ENCODE data around the gene PDZD8.

Gene PDZD8

GRCh38 chr10:117256910-117257309, 118.3 kb downstream of the PDZD8 start:
- CTCF ChIA-PET: no interaction called here
- no peaks in the 10 kb centered on the region for H3K36me3 Mint-ChIP-seq
- H3K27me3 Mint-ChIP-seq: peaks cover 21% of the 10 kb centered on the region
- no peaks in the 10 kb centered on the region for H3K4me1 Mint-ChIP-seq
- no peak overlapping the region for H3K4me3 Mint-ChIP-seq
- no peaks in the 10 kb centered on the region for H3K9me3 Mint-ChIP-seq
- no peak for DNase-seq
- no peak overlapping the region for H3K27ac Mint-ChIP-seq

GRCh38 chr10:117255835-117256460, 119.3 kb downstream of the PDZD8 start:
- Mint-ChIP-seq H3K36me3 (no peaks in the 10 kb centered on the region), H3K4me3 (no peak overlapping the region), H3K9me3 (no peaks in the 10 kb centered on the region), H3K27ac (no peak overlapping the region), H3K4me1 (no peaks in the 10 kb centered on the region), H3K27me3 (peaks cover 13% of the 10 kb centered on the region)
- no peak for DNase-seq
- CTCF ChIA-PET: no interaction called here

GRCh38 chr10:117254774-117255735, 120.2 kb downstream of the PDZD8 start:
- H3K27ac Mint-ChIP-seq: no peak overlapping the region
- DNase-seq: no peak
- H3K27me3 Mint-ChIP-seq: peaks cover 12% of the 10 kb centered on the region
- H3K9me3 Mint-ChIP-seq: no peaks in the 10 kb centered on the region
- CTCF ChIA-PET: no interaction called here
- H3K4me1 Mint-ChIP-seq: no peaks in the 10 kb centered on the region
- H3K4me3 Mint-ChIP-seq: no peak overlapping the region
- no peaks in the 10 kb centered on the region for H3K36me3 Mint-ChIP-seq

GRCh38 chr10:117254338-117254737, 120.9 kb downstream of the PDZD8 start:
- no peak for DNase-seq
- Mint-ChIP-seq H3K4me1 (no peaks in the 10 kb centered on the region), H3K27me3 (peaks cover 15% of the 10 kb centered on the region), H3K4me3 (no peak overlapping the region), H3K9me3 (no peaks in the 10 kb centered on the region), H3K27ac (no peak overlapping the region), H3K36me3 (no peaks in the 10 kb centered on the region)
- CTCF ChIA-PET: no interaction called here

GRCh38 chr10:117253908-117254307, 121.3 kb downstream of the PDZD8 start:
- Mint-ChIP-seq H3K4me3 (no peak overlapping the region), H3K27ac (no peak overlapping the region), H3K4me1 (no peaks in the 10 kb centered on the region), H3K36me3 (no peaks in the 10 kb centered on the region), H3K9me3 (no peaks in the 10 kb centered on the region), H3K27me3 (peaks cover 19% of the 10 kb centered on the region)
- DNase-seq: no peak
- CTCF ChIA-PET: no interaction called here

GRCh38 chr10:117250411-117250810, 124.8 kb downstream of the PDZD8 start:
- CTCF ChIA-PET: interaction anchor here (1.1 kb wide), 1 partner anchor 32 kb away, joined by 3 read pairs; no protein-coding TSS in a partner anchor
- no peak overlapping the region for H3K4me3 Mint-ChIP-seq
- H3K27ac Mint-ChIP-seq: no peak overlapping the region
- no peaks in the 10 kb centered on the region for H3K36me3 Mint-ChIP-seq
- peaks cover 2% of the 10 kb centered on the region for H3K4me1 Mint-ChIP-seq
- DNase-seq: no peak
- peaks cover 33% of the 10 kb centered on the region for H3K27me3 Mint-ChIP-seq
- no peaks in the 10 kb centered on the region for H3K9me3 Mint-ChIP-seq

GRCh38 chr10:117249493-117250093, 125.6 kb downstream of the PDZD8 start:
- CTCF ChIA-PET: interaction anchor here (0.6 to 1.1 kb wide), 3 partner anchors 31 to 82 kb away, joined by 3 read pairs; no protein-coding TSS in a partner anchor
- peaks cover 41% of the 10 kb centered on the region for H3K27me3 Mint-ChIP-seq
- no peak overlapping the region for H3K27ac Mint-ChIP-seq

GRCh38 chr10:117248750-117249465, 126.3 kb downstream of the PDZD8 start:
- no peak for DNase-seq
- Mint-ChIP-seq H3K9me3 (no peaks in the 10 kb centered on the region), H3K27me3 (peaks cover 47% of the 10 kb centered on the region), H3K4me3 (no peak overlapping the region), H3K27ac (no peak overlapping the region), H3K4me1 (peaks cover 2% of the 10 kb centered on the region), H3K36me3 (no peaks in the 10 kb centered on the region)
- CTCF ChIA-PET: interaction anchor here (1.0 kb wide), 1 partner anchor 81 kb away, joined by 3 read pairs; no protein-coding TSS in a partner anchor

More at GRCh38 chr10:117249493-117250093, 125.6 kb downstream of the PDZD8 start:
- Mint-ChIP-seq H3K4me3 (no peak overlapping the region), H3K9me3 (no peaks in the 10 kb centered on the region), H3K36me3 (no peaks in the 10 kb centered on the region), H3K4me1 (peaks cover 2% of the 10 kb centered on the region)
- DNase-seq: no peak

- peaks cover 64% of the 10 kb centered on the region for H3K27me3 Mint-ChIP-seq
- no peak overlapping the region for H3K27ac Mint-ChIP-seq
- no peaks in the 10 kb centered on the region for H3K9me3 Mint-ChIP-seq
- H3K4me3 Mint-ChIP-seq: no peak overlapping the region
- CTCF ChIA-PET: interaction anchor here (1.0 kb wide), 1 partner anchor 31 kb away, joined by 3 read pairs; no protein-coding TSS in a partner anchor
- no peaks in the 10 kb centered on the region for H3K36me3 Mint-ChIP-seq
- DNase-seq: no peak
- H3K4me1 Mint-ChIP-seq: peaks cover 2% of the 10 kb centered on the region
Observed at GRCh38 chr10:117246997-117247671, 128.1 kb downstream of the PDZD8 start.

GRCh38 chr10:117242463-117242832, 132.8 kb downstream of the PDZD8 start:
- no peak overlapping the region for H3K4me3 Mint-ChIP-seq
- peaks cover 5% of the 10 kb centered on the region for H3K4me1 Mint-ChIP-seq
- no peaks in the 10 kb centered on the region for H3K9me3 Mint-ChIP-seq
- no peak for DNase-seq
- peaks cover 76% of the 10 kb centered on the region for H3K27me3 Mint-ChIP-seq
- no peak overlapping the region for H3K27ac Mint-ChIP-seq
- CTCF ChIA-PET: no interaction called here
- H3K36me3 Mint-ChIP-seq: no peaks in the 10 kb centered on the region

GRCh38 chr10:117241541-117242462, 133.4 kb downstream of the PDZD8 start:
- H3K27ac Mint-ChIP-seq: no peak overlapping the region
- peaks cover 3% of the 10 kb centered on the region for H3K4me1 Mint-ChIP-seq
- no peaks in the 10 kb centered on the region for H3K9me3 Mint-ChIP-seq
- CTCF ChIA-PET: no interaction called here
- no peak for DNase-seq
- no peak overlapping the region for H3K4me3 Mint-ChIP-seq
- H3K27me3 Mint-ChIP-seq: peaks cover 75% of the 10 kb centered on the region
- no peaks in the 10 kb centered on the region for H3K36me3 Mint-ChIP-seq

- no peaks in the 10 kb centered on the region for H3K9me3 Mint-ChIP-seq
- H3K27ac Mint-ChIP-seq: no peak within 1 kb of the TSS
- peaks cover 3% of the 10 kb centered on the region for H3K4me1 Mint-ChIP-seq
- no peak within 1 kb of the TSS for H3K4me3 Mint-ChIP-seq
- CTCF ChIA-PET: no interaction called here
- H3K27me3 Mint-ChIP-seq: peaks cover 78% of the 10 kb centered on the region
- H3K36me3 Mint-ChIP-seq: no peaks in the 10 kb centered on the region
- no peak for DNase-seq
Observed at GRCh38 chr10:117240621-117241529, 134.4 kb downstream of the PDZD8 start, which contains the start of gene SLC18A2. SLC18A2 (plus strand) TSS chr10:117241114; CDS start chr10:117241694, 580 bp downstream.
